CD4-positive, alpha-beta T cell treated with Interleukin-21 for 1 hour (primary cell): Measurements from ENCODE around the gene NOL4L.

Source experiments
- DNase-seq: peaks from one replicate; pipeline ENCODE4 v3.0.0-alpha.2; 2020

The NOL4L gene

DNA sequence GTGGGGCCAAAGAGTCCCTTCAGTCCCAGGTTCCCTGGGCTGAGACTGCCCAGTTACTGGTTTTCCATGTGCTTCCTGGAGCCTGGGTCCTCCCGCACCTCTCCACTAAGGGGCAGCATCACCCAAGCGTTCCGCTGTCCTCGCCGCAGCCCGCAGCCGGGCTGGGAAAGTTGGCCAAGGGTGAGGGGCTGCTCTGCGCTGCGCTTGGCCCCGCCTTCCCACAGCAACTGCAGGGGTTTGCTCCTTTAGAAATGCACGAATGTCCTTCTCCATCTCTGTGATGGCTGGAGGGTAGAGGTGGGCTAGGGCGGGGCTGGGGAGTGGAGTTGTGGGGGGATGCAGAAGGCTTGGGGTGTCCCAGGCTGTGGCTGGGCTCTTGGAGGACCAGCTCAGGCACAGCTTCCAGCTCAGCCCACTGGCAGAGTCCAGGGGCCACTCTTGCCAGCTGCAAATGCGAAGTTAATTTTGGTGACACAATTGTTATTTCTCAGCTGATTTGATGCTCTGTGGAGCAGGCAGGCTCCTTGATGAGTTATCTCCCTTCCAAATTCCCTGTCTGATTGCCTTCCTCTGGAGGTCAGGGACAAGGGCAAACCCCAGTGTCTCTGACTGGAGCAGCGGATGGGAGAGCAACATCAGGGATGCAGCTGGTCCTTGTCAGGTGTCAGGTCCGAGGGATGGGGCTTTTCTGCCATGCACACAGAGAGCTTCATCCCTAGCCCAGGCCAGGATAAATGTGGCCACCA, 63.2 kb downstream of the NOL4L start:
- DNase-seq: peak; percentile 71

DNA sequence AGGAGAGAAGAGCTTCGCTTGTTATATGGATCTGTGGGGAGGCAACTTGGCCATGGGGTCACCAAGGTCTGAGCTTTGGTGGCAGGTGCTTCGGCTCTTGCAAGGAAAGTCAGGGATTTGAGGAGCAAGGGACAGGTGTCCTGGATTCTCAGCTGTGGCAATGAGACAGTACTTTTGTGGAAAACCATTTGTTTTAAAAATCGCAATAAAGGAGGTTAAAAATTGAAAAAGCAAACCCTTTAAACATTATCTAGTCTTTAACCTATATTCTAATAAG, 64.3 kb downstream of the NOL4L start:
- DNase-seq: no peak

DNA sequence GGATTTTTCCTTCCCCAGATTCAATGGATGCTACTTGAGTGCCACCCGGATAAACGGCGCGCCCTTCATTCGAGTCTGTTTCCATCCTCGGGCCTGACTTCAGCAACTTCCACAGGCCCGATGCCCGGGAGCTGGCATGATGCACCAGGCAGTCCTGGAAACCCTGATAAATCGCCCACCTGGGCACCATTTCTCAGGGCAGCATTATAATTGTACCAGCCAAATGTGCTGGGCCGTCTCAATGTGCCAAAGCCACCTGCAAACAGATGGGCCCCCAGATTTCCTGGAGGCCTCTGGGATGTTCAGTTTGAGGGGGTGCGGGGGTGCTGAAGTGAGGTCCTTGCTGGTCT, 65.8 kb downstream of the NOL4L start:
- DNase-seq: no peak

DNA sequence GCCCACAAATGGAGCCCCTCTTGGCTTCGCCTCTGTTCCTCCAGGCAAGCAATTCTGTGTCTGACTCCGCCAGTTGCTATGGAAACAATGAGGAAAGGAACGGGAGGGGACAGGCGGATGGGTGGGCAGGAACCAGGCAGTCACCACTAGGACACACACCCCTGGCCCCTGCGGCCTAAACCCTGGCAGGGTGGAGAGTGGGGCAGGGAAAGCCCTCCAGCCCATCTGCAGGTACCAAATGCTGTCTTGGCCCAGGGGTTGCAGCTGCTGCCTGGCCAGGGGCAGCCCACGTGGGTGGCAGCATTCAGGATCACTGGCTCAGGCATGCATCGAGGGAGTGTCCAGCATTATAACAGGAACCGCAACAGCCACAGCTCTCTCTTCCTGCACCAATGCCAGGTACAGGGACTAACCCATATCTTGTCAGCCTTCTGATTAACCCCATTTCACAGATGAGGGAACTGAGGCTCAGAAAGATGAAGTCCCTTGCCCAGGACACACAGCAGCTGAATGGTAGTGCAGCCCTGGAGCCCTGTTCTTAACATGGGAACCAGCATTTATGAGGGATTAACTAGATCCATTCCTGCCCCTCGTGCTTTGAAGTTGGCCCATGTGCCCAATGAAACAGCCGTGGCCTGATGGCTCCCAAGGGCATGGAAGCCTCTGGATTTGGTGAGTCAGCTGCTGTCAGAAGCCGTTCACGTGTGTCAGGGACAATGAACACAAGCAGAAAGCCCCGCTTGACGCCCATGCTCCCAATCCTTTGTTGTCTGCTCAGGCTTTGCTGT, 66.3 kb downstream of the NOL4L start:
- DNase-seq: no peak

DNA sequence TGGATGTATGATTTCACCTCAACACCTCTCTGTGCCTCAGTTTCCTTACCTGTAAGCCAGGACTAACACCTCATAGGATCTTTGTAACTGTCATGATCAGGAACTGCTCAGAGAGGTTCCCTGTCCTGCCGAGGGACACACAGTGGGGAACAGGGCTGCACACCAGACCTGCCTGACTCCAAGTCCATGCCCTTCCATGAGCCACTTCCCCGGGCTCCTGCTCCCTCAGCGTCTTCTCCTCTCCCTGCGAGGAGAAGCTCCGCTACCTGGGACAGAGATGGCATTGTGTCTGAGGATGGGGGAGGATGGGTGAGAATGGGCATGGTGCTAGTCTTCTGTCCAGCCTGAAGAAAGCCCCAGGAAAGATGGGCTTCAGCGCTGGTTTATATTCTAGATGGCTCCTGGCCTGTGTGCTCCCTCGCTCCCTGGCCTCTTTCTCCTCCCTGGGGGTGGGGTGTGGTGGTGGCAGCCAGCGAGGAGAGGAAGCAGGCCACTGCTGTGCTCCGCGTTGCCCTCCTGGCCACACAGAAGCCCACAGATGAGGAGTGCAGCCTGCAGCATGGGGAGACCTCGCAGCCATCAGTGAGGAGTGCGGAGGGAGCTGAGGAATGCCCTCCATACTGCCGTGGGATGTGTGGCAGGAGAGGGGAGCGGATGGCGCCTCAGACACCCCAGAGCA, 67.1 kb downstream of the NOL4L start:
- DNase-seq: no peak

DNA sequence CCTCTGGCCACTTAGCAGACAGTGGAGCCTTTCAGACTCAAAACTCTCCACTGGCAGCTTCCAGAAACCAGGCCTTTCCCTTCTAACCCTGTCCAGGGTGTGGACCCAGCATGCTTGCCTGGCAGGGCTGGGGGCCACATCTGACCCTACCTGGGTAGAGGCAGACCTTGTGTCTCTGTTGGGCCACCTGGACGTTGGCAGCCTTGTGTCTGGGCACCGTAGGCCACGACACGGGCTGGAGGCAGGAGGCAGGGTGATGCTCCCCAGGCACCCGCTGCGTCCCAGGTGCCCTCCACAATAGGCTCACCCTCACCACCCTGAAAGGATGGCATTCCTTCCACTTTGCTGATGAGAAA, 67.6 kb downstream of the NOL4L start:
- no peak for DNase-seq

DNA sequence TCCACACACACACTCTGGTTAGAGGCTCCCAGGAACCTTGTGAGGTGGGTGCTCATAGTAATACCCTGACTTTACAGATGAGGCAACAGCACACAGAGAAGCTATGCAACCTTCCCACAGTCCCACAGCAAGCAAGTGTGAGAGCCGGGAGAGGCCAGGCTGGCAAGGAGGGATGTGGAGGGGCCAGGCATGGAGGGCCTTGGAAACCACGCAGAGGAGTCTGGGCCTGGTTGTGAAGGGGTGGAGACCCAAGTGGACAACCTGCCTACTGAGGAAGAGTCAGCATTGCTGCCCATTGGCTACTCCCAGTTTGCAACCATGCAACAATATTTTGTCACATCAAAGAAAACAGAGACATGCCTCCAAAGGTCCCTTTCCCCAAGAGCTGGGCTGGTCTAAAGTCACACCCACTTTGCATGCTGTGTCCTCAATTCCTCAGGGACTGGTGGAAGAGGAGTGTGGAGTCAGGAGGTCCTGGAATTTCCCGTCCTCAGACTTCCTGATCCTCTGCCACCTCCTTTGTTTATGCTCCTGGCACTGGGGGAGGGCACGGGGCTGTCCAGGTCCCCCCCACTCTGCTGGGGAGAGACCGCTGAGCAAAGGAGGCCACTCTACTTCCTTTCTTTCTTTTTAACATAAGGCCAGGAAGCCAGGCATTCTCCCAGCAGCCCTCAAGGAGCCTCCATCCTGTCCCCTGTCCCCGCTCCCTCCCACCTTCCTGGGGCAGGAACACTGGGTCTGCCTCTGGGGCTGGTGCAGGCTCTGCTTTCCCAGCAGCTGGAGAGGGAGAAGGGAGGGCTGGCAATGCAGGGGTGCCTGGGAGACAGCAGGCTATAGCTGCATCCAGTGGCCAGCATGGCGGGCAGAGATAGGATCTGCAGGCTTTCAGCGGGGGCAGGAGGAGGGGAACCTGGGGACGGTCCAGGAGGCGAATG, 68.3 kb downstream of the NOL4L start:
- DNase-seq: no peak

DNA sequence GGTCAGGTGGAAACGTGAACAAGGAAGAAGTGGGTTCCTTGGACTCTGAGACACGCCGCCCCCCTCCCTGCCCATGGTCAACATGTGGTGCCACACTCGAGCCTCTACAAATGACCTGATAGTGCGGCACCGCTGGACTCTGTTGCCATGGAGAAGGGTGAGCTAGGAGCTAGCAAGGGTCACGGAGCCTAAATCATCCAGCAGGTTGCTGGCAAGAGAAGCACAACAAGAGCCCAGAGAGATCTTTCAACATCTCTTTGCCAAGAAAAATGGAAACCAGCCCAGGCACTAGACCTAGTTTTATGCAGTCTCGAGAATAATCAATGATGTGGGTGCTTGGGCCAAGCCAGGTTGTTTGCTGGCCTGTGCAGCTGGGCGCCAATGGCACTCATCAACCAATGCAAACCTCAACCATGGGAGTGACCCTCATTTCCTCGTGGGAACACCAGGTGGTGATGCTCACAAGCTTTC, 69.5 kb downstream of the NOL4L start:
- DNase-seq: no peak

DNA sequence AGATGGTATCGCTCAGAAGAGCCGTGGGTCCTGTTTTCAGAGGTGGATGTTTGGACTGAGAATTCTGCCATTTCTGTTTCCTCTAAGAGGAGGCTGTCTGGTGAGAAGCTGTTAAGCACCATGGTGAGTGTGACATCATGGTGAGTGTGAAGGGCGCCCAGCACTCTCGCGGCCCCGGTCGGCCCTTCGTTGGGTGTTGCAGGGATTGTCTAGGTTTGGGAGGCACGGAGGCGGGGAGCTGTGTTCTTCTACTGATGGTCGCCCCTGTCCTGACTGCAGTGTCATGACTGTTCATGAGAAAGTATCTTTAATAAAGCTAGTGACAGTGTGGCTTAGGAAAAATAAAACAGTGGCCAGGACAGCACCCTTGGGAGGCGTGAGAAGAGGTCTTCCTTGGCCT, 70.4 kb downstream of the NOL4L start:
- DNase-seq: no peak

DNA sequence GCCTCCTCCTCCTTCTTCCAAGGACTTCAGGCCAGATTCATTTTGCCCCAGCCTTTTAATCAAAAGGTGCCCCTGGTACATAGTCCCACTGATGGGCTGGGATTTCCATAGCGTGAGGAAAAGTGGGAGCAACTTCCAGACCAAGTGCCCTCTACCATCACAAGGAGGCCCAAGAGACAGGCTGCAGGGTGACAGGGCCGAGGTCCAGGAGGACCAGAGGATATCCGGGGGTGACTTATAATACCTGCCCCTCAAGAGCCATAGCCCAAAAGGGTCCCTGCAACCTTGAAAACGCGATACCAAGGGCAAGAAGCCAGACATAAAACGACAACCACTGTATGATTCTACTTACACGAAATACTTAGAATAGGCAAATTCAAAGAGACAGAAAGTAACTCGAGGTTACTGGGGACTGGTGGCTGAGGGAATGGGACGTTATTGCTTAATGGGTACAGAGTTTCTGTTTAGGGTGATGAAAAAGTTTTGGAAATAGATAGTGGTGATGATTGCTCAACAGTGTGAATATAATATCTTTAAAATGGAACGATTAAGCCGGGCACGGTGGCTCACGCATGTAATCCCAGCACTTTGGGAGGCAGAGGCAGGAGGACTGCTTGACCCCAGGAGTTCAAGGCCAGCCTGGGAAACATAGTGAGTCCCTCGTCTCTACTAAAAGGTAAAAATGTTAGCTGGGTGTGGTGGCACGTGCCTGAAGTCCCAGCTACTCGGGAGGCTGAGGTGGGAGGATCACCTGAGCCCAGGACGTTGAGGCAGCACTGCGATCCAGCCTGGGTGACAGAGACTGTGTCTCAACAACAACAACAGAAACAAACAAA, 71.9 kb downstream of the NOL4L start:
- DNase-seq: no peak

DNA sequence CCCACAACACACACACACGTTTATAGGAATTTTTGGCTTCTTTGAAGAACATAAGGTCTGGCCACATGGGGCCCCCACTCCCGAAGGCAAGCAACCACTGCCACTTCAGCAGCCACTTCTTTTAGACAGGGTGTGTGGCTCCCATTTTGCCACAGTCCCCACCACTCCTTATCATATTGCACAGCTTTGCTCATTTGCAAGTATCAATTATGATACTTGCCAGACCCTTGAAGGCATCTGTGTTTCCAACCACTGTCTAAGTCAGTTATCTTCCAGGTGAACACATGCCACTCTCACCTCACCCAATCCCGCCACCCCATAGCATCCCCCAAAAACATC, 73.1 kb downstream of the NOL4L start:
- no peak for DNase-seq

DNA sequence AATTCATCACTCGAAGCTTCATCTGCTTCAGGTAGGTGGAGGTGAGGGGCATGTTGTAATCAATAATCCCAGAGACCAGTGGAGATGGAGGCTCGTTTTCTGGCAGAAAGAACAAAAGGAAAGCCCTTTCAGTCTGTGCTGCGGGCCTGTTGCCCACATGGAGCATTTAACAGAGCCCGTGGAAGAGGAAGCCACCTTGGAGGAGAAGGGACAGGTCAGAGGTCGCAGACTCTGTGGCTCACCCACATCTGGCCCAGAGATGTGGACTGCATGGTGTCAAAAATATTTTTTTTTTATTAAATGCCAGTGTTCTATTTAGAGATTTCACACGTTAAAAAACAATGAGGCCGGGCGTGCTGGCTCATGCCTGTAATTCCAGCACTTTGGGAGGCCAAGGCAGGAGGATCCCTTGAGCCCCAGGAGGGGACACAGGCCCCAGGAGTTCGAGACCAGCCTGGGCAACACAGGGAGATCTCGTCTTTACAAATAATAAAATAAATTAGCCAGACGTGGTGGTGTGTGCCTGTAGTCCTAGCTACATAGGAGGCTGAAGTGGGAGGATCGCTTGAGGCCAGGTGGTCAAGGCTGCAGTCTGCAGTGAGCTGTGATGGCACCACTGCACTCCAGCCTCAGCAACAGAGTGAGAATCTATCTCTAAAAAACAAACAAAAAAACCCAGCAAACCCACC, 73.6 kb downstream of the NOL4L start:
- DNase-seq: no peak

DNA sequence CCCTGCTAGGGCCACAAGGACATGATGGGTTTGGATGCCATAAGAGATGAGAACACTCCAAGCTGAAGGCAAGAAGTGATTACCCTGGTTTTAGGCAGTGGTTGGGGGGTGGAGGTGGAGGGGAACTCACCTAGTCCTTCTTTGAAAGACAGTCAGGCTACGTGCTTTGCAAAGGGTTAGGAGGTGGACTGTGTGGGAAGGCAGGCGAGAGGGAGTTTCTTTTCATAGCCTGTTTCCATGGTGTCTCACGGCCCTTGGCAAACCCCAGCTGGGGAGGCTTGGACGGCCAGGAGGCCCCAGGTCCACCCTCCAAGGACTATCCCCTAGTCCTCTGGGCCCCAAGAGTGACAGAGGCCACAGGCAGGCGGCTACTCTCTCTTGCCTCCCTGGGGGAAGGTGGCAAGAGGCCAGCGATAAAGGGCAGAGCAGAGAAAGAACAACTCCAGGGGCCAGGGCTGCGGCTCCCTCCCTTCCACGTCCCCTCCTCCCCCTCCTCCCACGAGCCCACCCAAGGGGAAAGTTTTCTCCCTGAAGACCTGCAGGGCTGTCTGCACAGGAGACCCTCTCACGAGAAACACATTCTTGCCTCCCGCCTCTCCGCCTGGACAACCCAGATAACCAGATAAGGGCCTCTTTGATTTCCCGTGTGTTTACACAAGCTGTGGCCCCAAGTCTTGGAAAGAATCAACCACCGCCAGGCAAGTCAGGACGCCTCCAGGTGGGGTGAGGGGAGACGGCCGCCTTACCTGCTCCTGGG, 74.4 kb downstream of the NOL4L start:
- no peak for DNase-seq

DNA sequence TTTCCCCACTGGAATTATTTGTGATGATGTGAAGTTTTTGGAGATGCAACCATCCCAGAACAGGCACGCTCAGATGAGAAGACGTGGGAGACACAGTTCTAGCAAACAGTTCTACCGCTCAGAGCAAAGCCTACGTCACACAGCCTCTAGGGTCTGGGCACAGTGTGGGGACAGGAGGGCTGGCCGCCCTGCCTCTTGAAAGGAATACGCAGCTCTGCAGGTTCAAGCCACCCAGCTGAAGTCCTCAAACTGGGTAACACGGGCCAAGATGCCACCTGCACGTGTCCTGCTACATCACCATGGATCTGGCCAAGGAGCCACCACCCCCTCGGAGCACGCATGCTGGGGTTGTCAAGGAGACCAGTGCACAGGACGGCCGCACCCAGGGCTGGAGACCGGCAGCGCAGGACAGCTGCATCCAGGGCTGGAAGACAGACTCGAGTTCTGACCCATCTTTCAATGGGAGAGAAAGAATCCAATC, 75.0 kb downstream of the NOL4L start:
- DNase-seq: no peak

DNA sequence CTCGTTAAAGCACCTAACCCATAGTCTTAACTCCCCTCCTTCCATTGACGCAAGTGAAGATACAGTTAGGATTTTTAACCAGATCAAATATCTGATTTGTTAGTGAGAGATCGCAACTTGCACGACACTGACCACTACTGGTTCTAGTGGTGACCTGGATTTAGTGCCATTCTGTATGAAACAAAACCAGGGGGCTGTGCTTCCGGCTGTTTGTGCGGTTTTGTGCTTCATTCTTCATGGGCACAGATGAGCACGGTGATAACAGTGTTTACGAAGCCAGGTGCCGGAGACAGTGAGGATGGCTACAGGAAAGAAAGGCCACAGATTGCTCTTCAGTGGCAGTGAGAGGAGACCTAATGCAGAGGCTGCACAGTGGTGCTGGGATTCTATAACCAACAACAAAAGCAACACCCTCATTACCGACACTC, 75.5 kb downstream of the NOL4L start:
- DNase-seq: peak; percentile 74

DNA sequence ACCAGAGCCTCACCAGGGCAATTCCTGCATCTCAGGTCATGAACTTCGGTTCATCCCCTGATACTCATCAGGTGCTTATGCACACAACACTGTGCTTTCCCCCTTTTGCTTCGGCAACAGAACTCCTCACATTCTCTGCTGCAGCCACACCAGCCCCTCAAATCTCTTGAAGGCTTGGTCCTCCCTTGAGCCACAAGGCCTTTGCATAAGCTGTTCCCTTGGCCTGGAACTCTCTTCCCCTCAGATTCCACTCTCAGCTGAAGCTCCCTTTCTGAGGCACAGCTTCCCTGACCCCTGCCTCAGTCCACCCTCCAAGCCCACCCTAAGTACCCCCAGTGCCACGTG, 76.4 kb downstream of the NOL4L start:
- DNase-seq: no peak

DNA sequence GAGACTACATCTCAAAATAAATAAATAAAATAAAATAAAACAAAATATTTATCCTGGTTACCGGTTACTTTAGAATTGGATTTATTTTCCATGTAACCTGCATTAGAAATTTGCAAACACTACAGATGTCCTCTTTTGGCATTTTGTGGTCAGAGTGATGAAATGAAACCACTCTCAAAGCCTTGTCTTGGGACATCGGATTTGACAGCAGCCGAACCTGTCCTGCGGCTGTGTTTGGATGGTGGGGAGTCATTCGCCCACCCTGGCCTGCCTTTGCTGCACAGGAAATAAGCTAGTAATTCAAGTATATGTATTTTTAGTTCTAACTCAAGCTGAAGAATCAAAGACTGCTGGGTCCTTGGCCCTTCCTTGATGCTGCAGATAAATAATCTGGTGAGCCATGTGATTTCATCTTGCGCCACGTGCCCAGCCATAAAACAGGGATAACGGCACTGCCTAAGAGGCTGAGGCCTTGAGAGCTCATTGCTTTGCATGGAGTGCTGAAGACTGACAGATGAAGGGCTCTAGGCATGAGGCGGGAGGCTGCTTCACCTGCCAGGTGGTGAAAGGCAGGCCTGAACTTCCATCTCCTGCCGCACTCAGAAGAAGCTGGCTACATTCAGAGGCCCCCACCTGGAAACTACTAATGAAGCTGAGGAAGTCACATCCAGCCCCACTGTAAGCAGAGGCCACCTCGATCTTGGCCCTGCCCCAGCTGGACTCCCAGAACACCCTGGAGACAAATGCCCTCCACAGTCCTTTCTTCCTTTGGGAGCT, 76.9 kb downstream of the NOL4L start:
- DNase-seq: no peak

DNA sequence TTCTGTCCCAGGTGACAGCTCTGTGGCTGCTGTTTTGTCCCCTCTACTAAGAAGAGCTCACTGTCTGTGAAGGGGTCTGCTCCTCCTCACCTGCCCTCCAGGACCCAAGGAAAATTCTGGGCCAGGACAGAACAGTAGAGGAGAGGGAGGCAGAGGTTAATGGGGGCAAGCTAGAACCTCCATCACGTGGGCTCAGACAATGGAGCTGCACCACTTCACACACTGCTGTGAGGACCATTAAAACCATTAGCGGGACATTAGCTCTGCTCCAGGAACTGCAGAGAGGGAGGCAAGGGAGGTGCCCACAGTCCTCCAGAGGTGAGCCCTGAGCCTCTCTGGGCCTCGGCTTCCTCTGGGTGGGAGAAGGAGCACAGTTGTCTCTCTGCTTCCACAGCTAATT, 78.4 kb downstream of the NOL4L start:
- no peak for DNase-seq

DNA sequence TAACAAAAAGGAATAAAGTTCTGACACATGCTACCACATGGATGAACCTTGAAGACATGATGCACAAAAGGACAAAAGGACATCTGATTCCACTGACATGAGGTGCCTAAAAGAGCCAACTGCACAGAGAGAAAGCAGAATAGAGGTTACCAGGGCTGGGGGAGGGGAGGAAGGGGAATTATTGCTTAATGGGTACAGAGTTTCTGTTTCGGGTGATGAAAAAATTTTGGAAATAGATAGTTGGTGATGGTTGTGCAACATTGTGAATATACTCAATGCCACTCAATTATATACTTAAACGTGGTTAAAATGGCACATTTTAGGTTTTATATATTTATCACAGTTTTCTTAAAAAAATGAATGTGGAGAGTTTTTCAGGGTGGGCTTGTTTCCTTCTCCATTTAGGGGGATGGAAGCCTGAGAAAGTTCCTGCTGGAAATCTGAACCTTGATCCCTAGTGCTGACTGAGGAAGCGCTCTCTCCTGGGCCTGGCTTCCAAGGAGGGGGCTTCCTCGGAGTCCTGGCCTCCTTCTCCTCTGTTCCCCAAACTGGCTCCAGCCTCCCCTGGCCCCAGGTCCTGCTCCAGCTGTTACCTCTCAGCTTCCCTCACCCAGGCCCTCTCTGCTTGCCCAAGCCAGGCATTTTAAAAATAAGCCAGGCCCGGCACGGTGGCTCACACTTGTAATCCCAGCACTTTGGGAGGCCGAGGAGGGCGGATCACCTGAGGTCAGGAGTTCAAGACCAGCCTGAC, 79.2 kb downstream of the NOL4L start:
- DNase-seq: no peak
